Hindlimb muscle (tissue), 1 donor: Measurements from ENCODE around the gene ZFAND2B. TPM values are rescaled to one million over a fixed set of nuclear protein-coding genes. Genes with fewer than 3 reads are reported as not detected.
"Not testable (repeated sequence)": the region's sequence is repeated elsewhere in the genome, so short reads cannot be mapped to it uniquely, and the experiment has no call there.

ENCODE experiments used
- DNase-seq: peaks from one replicate; pipeline ENCODE4 v3.0.0-alpha.2; 2013
- polyA plus RNA-seq: library from polyadenylated mRNA; unstranded; fragments of 120-200 nt; gene quantifications from one replicate; pipeline ENCODE4 v1.2.1, GENCODE V29; 2013; ENCODE audit not compliant: insufficient read length

Gene ZFAND2B
- polyA plus RNA-seq, 1 donor: 21.4 TPM

- DNase-seq: peak; percentile 28
Observed at GRCh38 chr2:219175928-219176817, 30.4 kb upstream of the ZFAND2B start.

- DNase-seq: peak; percentile 89
Observed at GRCh38 chr2:219176818-219177551, 29.6 kb upstream of the ZFAND2B start, which contains the start of gene CNPPD1. Gene CNPPD1 (minus strand): TSS chr2:219176925. CDS start chr2:219176828, 97 bp downstream.

GRCh38 chr2:219177552-219178376 is 28.8 kb upstream of the ZFAND2B start, which contains the start of gene RETREG2:
Gene RETREG2 (plus strand): TSS chr2:219178275. CDS start chr2:219178353, 78 bp downstream.
- peak; percentile 96 for DNase-seq

- peak; percentile 25 for DNase-seq
Observed at GRCh38 chr2:219178377-219179175, 28.0 kb upstream of the ZFAND2B start.

- DNase-seq: no peak
Observed at GRCh38 chr2:219179601-219180465, 26.7 kb upstream of the ZFAND2B start.

GRCh38 chr2:219180961-219181360 is 25.6 kb upstream of the ZFAND2B start:
- no peak for DNase-seq

- no peak for DNase-seq
Observed at GRCh38 chr2:219181531-219181930, 25.1 kb upstream of the ZFAND2B start.

- DNase-seq: no peak
Observed at GRCh38 chr2:219182331-219183150, 24.0 kb upstream of the ZFAND2B start.

GRCh38 chr2:219183151-219183772 is 23.3 kb upstream of the ZFAND2B start:
- no peak for DNase-seq

- DNase-seq: no peak
Observed at GRCh38 chr2:219184121-219184520, 22.5 kb upstream of the ZFAND2B start.

GRCh38 chr2:219186754-219187456 is 19.7 kb upstream of the ZFAND2B start:
- DNase-seq: no peak

GRCh38 chr2:219197388-219197787 is 9.2 kb upstream of the ZFAND2B start:
- no peak for DNase-seq

- no peak for DNase-seq
Observed at GRCh38 chr2:219198974-219199373, 7.6 kb upstream of the ZFAND2B start.

GRCh38 chr2:219199470-219200211 is 6.9 kb upstream of the ZFAND2B start:
- no peak for DNase-seq

GRCh38 chr2:219200502-219201326 is 5.9 kb upstream of the ZFAND2B start:
- not testable (repeated sequence) for DNase-seq

GRCh38 chr2:219201331-219201730 is 5.3 kb upstream of the ZFAND2B start:
- DNase-seq: not testable (repeated sequence)
